Fibroblast of peridontal ligament (primary cell): ENCODE measurements around the gene P2RX1.

Experiments
- DNase-seq: peaks from one replicate; pipeline ENCODE4 v3.0.0-alpha.2; 2010; ENCODE audit errors: extremely low read depth

The P2RX1 gene

DNA sequence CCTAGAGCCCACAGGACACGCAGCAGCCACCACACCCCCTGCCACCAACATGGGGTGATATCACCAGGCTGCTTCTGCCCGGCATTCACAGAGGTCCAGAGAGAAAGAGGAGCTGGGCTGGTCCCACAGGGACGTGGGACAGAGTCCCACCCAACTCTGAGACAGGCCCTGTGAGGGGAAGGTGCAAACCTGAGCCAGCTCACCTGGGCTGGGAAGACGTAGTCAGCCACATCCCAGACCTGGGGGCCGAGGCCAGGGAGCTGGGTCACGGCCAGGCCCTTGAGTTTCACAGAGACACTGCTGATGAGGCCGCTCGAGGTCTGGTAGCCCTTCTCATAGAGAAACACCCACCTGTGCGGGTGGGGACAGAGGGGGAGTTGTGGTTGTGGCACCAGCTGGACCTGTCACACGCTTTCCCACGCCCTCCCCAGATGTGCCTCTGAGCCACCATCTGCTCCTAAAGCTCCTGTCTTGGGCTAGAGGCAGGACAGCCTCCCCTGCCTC lies 11.2 kb downstream of the P2RX1 start:
- DNase-seq = no peak

DNA sequence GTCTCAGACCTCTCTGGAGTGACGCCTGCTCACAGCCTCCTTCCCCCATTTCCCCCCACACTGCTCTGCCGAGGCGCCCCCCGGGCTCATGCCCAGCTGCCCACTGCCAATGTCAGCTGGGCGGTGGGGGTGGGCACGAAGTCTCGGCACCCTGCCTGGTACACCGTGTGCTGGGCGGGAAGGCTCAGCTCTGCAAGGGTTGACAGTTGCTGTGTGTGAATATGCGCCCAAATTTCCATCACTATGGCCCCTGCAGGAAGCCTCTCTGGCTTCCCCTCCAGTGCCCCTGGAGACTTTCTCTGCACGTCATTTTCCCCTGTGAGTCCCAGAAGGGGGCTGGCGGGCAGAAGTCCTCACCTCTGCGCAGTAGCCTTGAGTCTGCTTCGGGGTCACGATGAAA lies 11.8 kb downstream of the P2RX1 start:
- DNase-seq = no peak

- no peak for DNase-seq
These were observed 12.4 kb downstream of the P2RX1 start for GRCh38 chr17:3903881-3904290.

DNA sequence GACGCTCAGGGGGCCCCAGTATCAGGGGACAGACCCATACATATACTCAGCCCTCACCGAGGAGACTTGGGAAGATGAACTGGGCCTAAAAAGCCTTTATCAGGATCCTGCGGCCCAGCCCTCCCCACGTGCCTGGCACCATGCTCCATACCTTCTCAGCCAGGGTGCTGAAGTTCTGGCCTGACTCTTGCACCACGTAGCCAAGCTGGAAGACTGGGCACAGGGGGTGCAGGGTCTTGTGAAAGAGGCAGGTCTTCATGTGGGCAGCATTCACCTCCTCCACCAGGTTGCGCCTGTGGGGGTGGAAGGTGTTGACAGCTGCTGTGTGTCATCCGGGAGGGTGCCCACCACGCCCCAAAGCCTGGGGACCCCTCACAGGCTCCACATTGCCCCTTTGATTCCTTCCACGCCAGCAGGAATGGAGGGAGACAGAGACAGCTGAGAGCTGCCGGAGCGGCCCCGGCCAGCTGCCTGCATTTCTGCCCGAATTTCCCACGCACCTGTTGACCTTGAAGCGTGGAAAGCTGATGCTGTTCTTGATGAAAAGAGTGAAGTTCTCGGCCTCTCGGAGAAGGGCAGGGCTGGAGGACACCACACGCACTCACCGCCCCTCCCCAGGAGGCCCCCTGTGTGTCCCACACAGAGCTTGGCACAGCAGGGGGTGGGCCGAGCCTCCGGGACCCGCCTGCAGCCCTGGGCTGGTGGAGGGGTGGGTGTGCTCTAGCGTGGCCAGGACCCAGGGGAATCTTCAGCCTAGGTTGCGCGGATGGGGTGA lies 13.0 kb downstream of the P2RX1 start:
- no peak for DNase-seq

DNA sequence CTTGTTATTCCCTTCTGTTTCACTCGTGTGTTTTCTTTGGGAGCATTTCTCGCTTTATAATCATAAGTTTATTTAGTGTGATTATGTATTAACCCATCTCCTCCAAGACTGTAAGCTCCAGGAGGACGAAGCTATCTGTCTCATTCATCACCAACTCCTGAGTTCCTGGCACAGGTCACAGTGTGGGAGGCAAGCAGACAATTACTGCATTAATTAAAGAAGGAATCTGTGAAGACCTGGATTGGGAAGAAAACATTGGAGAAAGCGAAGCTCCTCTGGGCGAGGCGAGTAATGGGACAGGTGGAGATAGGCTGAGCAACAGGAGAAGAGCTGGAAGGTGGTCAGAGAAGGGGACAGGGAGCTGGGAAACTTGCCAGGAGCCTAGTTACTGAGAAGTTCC lies 15.6 kb downstream of the P2RX1 start:
- DNase-seq = no peak

DNA sequence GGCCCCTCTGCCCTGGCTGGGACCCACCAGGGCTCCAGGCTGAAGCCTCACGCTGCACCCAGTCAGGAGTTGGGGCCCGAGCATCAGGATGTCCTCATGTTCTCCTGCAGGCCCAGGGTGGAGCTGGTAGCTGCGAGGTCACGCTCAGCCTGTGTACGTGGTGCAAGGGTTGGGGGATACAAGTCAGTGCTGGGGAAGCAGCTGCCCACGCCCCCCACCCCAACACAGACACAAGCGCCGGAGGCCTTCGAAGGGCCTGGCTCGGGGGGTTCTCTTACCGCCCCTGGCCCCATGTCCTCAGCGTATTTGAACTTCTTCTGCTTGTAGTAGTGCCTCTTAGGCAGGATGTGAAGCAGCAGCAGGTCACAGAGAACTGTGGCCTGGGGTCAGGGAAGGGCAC lies 18.5 kb downstream of the P2RX1 start:
- no peak for DNase-seq

GRCh38 chr17:3896968-3897235 lies 19.4 kb downstream of the P2RX1 start:
- no peak for DNase-seq

DNA sequence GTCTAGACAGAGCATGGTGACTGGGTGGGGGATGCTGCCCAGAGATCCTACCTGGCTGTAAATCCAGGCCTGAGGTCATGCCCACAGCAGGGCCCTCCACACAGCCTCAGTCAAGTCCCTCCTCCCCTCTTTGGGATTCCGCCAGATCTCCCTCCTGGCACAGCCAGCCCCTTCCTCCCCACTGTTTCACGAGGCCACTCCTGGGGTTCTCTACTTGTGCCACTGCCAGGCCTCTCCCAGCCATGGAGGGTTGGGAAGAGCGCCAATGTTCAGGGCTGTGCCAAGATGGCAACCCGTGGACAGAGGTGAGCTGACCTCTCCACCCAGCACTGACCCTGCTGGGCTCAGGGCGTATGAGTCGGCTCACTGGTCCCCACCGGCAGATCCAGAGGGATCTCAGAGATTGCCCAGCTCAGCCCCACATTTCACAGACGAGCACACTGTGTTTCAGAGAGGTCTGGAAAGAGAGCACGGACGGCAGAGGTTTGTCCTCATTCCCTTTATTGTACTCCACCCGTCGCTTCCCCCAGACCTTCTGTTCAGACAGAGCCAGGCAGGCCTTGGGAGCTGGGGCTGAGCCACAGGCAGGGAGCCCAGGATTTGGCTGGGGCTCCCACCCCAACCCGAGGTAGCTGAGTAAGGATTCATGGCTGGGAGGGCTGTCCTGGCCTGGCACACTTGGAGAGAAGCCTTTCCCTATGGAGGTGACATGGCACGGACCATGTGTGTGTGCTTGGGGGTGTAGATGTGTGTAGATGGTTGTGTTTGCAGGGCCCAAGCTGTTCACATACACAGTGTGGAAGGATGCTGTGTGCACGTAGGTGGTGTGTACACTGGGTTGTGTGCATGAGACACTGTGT lies 19.9 kb downstream of the P2RX1 start:
- no peak for DNase-seq

DNA sequence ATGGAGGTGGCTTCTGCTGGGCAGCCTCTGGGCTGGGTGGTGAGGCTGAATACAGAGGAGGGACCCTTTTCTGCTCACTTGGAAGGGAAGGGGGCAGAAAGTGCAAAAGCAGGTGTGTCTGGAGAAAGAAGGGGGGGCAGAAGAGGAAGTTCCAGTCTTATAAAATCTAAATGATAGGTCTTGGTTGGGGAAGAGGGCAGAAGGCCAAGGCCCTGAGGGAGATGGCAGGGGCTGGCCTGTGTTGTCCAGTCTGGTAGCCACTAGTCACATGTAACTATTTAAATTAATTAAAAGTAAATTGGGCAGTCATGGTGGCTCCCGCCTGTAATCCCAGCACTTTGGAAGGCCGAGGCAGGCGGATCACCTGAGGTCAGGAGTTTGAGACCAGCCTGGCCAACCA lies 20.9 kb downstream of the P2RX1 start:
- DNase-seq = no peak

GRCh38 chr17:3894911-3895343 lies 21.3 kb downstream of the P2RX1 start:
- DNase-seq = peak; percentile 26

DNA sequence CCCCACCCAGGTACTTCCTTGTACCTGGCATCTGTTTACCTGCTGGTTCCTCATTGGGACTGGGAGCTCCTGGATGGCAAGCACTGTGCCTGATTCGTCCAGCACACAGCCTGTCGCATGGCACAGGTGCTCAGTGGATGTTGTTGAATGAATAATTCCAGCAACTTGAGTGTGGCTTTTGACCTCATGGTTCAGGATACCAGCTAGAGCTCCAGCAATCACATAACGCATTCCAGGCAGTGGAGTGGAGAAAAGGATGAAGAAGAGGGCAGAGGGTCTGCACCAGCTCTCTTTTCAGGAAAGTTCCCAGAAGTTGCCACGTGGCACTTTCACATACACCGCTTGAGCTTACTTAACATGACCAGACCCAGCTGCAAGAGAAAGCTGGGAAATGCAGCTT lies 22.1 kb downstream of the P2RX1 start:
- DNase-seq = no peak

DNA sequence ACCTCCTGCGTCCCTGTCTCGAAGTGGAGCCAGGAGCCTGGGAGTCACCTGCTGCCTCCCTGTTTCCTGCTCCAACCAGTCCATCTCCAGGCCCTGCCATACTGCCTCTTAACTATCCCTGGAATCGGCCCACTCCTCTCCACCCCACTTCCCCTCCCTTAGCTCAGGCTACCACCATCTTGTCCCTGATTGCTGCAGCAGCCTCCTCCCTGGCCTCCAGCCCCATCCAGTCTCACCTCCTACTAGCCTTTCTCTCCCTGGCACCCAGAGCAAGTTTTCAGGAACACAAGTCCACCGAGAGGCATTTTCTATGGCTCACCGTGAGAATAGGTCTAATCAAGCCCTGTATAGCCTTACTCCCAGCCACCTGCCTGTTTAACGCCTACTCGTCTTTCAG lies 22.5 kb downstream of the P2RX1 start:
- DNase-seq = no peak

GRCh38 chr17:3893003-3893719 lies 23.1 kb downstream of the P2RX1 start, which contains the start of gene CAMKK1:
TSS of gene CAMKK1 (minus strand) at chr17:3893053. CDS start at chr17:3885687, 7,366 bp downstream.
- peak; percentile 52 for DNase-seq

- peak; percentile 19 for DNase-seq
These were observed 23.9 kb downstream of the P2RX1 start for GRCh38 chr17:3892095-3892998.

DNA sequence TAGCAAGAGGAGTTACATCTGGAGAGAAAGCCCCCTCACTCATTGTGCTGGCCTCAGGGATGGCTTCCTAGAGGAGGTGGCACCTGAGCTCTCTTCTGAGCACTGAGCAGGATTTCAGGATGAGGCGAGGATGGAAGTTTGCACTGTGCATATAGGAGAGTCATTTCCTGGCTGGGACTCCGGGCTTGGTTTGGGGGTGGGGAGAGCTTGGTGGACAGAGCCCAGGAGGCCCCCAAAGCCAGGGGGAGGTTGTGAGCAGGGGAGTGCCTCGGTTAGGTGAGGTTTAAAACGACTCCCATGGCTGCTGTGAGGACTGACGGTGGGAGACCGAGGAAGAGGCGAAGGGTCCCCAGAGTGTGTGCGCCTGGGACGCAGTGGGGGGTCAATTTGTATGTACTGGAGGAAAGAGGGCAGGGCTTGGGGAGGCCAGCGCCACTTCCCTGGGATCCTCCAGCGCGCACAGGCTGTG lies 24.6 kb downstream of the P2RX1 start:
- DNase-seq = no peak

GRCh38 chr17:3890878-3891219 lies 25.4 kb downstream of the P2RX1 start:
- no peak for DNase-seq

- DNase-seq = peak; percentile 72
These were observed 26.0 kb downstream of the P2RX1 start for GRCh38 chr17:3890082-3890877.

- DNase-seq = no peak
These were observed 26.8 kb downstream of the P2RX1 start for GRCh38 chr17:3889325-3890012.

DNA sequence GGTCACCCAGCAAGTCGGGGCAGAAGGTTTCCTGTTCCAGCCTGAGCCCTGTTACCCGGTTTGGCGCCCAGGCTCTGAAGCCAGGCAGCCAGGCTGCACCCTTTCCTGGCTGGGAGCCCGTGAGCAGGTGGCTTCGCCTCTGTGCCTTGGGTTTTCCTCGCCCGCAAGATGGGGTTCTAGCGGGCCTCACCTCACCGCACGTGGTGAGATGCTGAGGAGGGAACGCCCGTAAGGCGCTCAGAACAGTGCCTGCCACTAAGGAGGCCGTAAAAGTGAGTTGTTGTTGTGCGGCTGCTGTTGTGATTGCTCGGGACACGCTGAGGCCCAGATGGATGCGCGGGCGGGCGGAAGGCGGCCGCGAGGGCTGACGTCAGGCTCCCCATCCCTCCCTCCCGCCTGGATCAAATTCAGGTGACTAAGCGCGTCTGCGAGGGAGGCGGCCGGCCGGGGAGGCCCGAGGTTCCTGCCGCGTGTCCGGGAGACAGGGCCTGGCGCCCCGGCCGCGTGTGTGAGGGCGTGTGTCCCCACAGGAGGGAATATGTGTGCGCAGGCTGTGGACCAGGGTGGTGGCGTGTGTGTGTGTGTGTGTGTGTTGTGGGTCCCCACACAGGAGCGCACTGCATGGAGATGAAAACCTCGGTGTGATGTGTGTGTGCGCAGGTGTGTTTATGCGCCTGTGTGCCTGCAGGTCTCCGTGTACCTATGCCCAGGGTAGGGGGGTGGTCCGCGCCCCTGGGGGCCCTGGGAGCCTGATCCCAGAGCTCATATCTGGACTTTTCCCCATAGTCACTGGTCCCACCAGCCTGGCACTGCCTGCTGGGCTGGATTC lies 27.7 kb downstream of the P2RX1 start:
- peak; percentile 51 for DNase-seq
